HepG2 (cell line): ENCODE measurements around the gene PLRG1. TPM values are rescaled to one million over a fixed set of nuclear protein-coding genes. Genes with fewer than 3 reads are reported as not detected.

ENCODE experiments used
- FOSL2 ChIP-seq: sonication (generic); formaldehyde crosslinking; IDR thresholded peaks from 2 replicates; pipeline ENCODE4 v1.4.0; 2020; ENCODE audit warnings: missing genetic modification reagents
- GATAD1 ChIP-seq: IDR thresholded peaks from 2 replicates; pipeline ENCODE4 v1.6.1; 2016; ENCODE audit warnings: missing genetic modification reagents, missing compliant biosample characterization
- ISX ChIP-seq: sonication (generic); formaldehyde crosslinking; conservative IDR thresholded peaks from 2 replicates; pipeline ENCODE4 v1.5.0; 2020; ENCODE audit warnings: missing genetic modification reagents
- MLX ChIP-seq: IDR thresholded peaks from 2 replicates; pipeline ENCODE4 v1.6.1; 2016
- PCBP2 ChIP-seq: fragments of 200-400 bp; formaldehyde crosslinking; optimal IDR thresholded peaks from 2 replicates; pipeline ENCODE3; 2018; ENCODE audit warnings: low read length, low read depth; ENCODE audit not compliant: poor library complexity, severe bottlenecking
- RARA ChIP-seq: IDR thresholded peaks from 2 replicates; pipeline ENCODE4 v1.6.1; 2016; ENCODE audit warnings: missing genetic modification reagents, missing compliant biosample characterization
- RBM39 ChIP-seq: fragments of 200-400 bp; formaldehyde crosslinking; IDR thresholded peaks from one replicate; pipeline ENCODE4 v1.6.1; 2018; ENCODE audit warnings: antibody characterized with exemption, mild to moderate bottlenecking, low read depth, low read length; ENCODE audit not compliant: poor library complexity, severe bottlenecking
- RFXANK ChIP-seq: IDR thresholded peaks from 2 replicates; pipeline ENCODE4 v1.6.1; 2016
- SOX13 ChIP-seq, 3 experiments: fragments of 450-650 bp in 1 of 3; sonication (generic) in 1 of 3; formaldehyde crosslinking in 1 of 3; IDR thresholded peaks in 2 of 3; conservative IDR thresholded peaks in 1 of 3; 2 replicates each; pipeline versions ENCODE4 v1.5.0 to v1.6.1; 2016 to 2020; ENCODE audit warnings: antibody characterized with exemption in 1 of 3, mild to moderate bottlenecking in 1 of 3, missing compliant biosample characterization in 1 of 3, missing genetic modification reagents in 1 of 3, moderate library complexity in 1 of 3
- SOX5 ChIP-seq: IDR thresholded peaks from 2 replicates; pipeline ENCODE4 v1.6.1; 2016; ENCODE audit warnings: borderline replicate concordance
- SP4 ChIP-seq: sonication (generic); formaldehyde crosslinking; IDR thresholded peaks from 2 replicates; pipeline ENCODE4 v1.8.1; 2023; ENCODE audit warnings: mild to moderate bottlenecking, missing genetic modification reagents
- SSRP1 ChIP-seq: IDR thresholded peaks from 2 replicates; pipeline ENCODE4 v1.6.1; 2016; ENCODE audit warnings: control low read depth
- TBL1XR1 ChIP-seq: fragments of 150-350 bp; IDR thresholded peaks from 2 replicates; pipeline ENCODE4 v1.6.1; 2014; ENCODE audit warnings: borderline replicate concordance, low read length; ENCODE audit not compliant: partially characterized antibody
- ZBTB14 ChIP-seq: sonication (generic); formaldehyde crosslinking; IDR thresholded peaks from 2 replicates; pipeline ENCODE4 v1.4.0; 2020; ENCODE audit warnings: missing genetic modification reagents
- ZNF18 ChIP-seq: sonication (generic); formaldehyde crosslinking; IDR thresholded peaks from 2 replicates; pipeline ENCODE4 v1.8.0; 2022; ENCODE audit warnings: mild to moderate bottlenecking, missing genetic modification reagents; ENCODE audit not compliant: insufficient replicate concordance
- ZNF430 ChIP-seq: sonication (generic); formaldehyde crosslinking; IDR thresholded peaks from 2 replicates; pipeline ENCODE4 v1.9.0; 2021; ENCODE audit warnings: mild to moderate bottlenecking, missing genetic modification reagents
- polyA plus RNA-seq, 8 experiments: library from polyadenylated mRNA; depleted of rRNA in 3 of 8; stranded (reverse) in 7 of 8; unstranded in 1 of 8; fragments of >200 nt; fragmentation: Illumina TruSeq in 4 of 8; extraction: Trizol in 4 of 8; gene quantifications; 2 replicates each; pipeline versions ENCODE4 v1.2.1 to v1.2.3, GENCODE V29; 2011 to 2016; ENCODE audit warnings: low read depth in 4 of 8, missing spikeins in 1 of 8, mixed read lengths in 1 of 8; ENCODE audit not compliant: insufficient read depth in 1 of 8
- total RNA-seq, 5 experiments: library from RNA; depleted of rRNA; stranded (reverse); fragments of >200 nt; fragmentation: Illumina TruSeq; extraction: Trizol; gene quantifications; 2 replicates each; pipeline ENCODE4 v1.2.3, GENCODE V29; 2016; ENCODE audit warnings: low read depth in 1 of 5
- TF ChIP-seq, protein P1 (sequence below): sonication (generic); formaldehyde crosslinking; IDR thresholded peaks from 2 replicates; pipeline ENCODE4 v1.8.0; 2022; ENCODE audit warnings: missing genetic modification reagents, mild to moderate bottlenecking, borderline replicate concordance
- TF ChIP-seq, protein P2 (sequence below), 2 experiments: sonication (generic) in 1 of 2; formaldehyde crosslinking in 1 of 2; IDR thresholded peaks; 2 replicates each; pipeline versions ENCODE4 v1.6.1 to v1.9.0; 2014 to 2022; ENCODE audit warnings: antibody characterized with exemption in 1 of 2, borderline replicate concordance in 1 of 2, inconsistent platforms in 1 of 2, low read depth in 1 of 2, missing genetic modification reagents in 1 of 2

PLRG1 gene
- total and polyA plus RNA-seq, 2 of the 13 experiments (the other 11 are each of a cell fraction or from before 2014, with no cell fraction given): 77.3 to 110 TPM

GRCh38 chr4:154590329-154591006, 40.3 kb upstream of the PLRG1 start, which contains the start of gene FGA (continued):
- TF ChIP-seq ZBTB14 (CRISPR knock-in tag) (no peak), ZNF430 (CRISPR knock-in tag) (peak; percentile 58; the same call in 1 of the 2 replicates), ZNF18 (no peak), SOX13 (IDR thresholded peaks at IDR 0.05) (peak; percentile 98), SOX13 (CRISPR knock-in tag; conservative IDR thresholded peaks at IDR 0.05 in 1 of 2, IDR thresholded peaks at IDR 0.05 in 1 of 2) (peak in 1 of 2 experiments; percentile 100; a peak in 2 of 4 replicates), PCBP2 (no peak), MLX (CRISPR knock-in tag) (peak; percentile 67; the same call in 1 of the 2 replicates), RFXANK (CRISPR knock-in tag) (no peak), FOSL2 (CRISPR knock-in tag) (peak; percentile 91), TBL1XR1 (peak; percentile 83), SOX5 (CRISPR knock-in tag) (peak; percentile 99), GATAD1 (CRISPR knock-in tag) (peak; percentile 67), SP4 (peak; percentile 43; the same call in 1 of the 2 replicates), ISX (CRISPR knock-in tag) (no peak; the same call in 1 of the 2 replicates), RARA (CRISPR knock-in tag) (peak; percentile 98), RBM39 (no peak), SSRP1 (peak; percentile 64; the same call in 1 of the 2 replicates)
- TF ChIP-seq, protein P1, sequence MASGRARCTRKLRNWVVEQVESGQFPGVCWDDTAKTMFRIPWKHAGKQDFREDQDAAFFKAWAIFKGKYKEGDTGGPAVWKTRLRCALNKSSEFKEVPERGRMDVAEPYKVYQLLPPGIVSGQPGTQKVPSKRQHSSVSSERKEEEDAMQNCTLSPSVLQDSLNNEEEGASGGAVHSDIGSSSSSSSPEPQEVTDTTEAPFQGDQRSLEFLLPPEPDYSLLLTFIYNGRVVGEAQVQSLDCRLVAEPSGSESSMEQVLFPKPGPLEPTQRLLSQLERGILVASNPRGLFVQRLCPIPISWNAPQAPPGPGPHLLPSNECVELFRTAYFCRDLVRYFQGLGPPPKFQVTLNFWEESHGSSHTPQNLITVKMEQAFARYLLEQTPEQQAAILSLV (CRISPR knock-in tag): peak; percentile 64; the same call in 1 of the 2 replicates
- TF ChIP-seq, protein P2, sequence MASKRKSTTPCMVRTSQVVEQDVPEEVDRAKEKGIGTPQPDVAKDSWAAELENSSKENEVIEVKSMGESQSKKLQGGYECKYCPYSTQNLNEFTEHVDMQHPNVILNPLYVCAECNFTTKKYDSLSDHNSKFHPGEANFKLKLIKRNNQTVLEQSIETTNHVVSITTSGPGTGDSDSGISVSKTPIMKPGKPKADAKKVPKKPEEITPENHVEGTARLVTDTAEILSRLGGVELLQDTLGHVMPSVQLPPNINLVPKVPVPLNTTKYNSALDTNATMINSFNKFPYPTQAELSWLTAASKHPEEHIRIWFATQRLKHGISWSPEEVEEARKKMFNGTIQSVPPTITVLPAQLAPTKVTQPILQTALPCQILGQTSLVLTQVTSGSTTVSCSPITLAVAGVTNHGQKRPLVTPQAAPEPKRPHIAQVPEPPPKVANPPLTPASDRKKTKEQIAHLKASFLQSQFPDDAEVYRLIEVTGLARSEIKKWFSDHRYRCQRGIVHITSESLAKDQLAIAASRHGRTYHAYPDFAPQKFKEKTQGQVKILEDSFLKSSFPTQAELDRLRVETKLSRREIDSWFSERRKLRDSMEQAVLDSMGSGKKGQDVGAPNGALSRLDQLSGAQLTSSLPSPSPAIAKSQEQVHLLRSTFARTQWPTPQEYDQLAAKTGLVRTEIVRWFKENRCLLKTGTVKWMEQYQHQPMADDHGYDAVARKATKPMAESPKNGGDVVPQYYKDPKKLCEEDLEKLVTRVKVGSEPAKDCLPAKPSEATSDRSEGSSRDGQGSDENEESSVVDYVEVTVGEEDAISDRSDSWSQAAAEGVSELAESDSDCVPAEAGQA (IDR thresholded peaks at IDR 0.05; ENCODE audit: low read depth): no peak
- TF ChIP-seq, protein P2 (CRISPR knock-in tag; IDR thresholded peaks at IDR 0.05; ENCODE audit: borderline replicate concordance): peak; percentile 89; the same call in 1 of the 2 replicates
